HG03439 (cell line): ENCODE results near the gene PCSK1N.
"Not testable (repeated sequence)": the region's sequence is repeated elsewhere in the genome, so short reads cannot be mapped to it uniquely, and the experiment has no call there.

Experiments used
- ATAC-seq: cut with Tn5 transposase; IDR thresholded peaks from one replicate; pipeline ENCODE4 v1.9.1; 2021; ENCODE audit warnings: mild to moderate bottlenecking, moderate library complexity; ENCODE audit not compliant: unreplicated experiment

Gene PCSK1N, protein sequence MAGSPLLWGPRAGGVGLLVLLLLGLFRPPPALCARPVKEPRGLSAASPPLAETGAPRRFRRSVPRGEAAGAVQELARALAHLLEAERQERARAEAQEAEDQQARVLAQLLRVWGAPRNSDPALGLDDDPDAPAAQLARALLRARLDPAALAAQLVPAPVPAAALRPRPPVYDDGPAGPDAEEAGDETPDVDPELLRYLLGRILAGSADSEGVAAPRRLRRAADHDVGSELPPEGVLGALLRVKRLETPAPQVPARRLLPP

DNA sequence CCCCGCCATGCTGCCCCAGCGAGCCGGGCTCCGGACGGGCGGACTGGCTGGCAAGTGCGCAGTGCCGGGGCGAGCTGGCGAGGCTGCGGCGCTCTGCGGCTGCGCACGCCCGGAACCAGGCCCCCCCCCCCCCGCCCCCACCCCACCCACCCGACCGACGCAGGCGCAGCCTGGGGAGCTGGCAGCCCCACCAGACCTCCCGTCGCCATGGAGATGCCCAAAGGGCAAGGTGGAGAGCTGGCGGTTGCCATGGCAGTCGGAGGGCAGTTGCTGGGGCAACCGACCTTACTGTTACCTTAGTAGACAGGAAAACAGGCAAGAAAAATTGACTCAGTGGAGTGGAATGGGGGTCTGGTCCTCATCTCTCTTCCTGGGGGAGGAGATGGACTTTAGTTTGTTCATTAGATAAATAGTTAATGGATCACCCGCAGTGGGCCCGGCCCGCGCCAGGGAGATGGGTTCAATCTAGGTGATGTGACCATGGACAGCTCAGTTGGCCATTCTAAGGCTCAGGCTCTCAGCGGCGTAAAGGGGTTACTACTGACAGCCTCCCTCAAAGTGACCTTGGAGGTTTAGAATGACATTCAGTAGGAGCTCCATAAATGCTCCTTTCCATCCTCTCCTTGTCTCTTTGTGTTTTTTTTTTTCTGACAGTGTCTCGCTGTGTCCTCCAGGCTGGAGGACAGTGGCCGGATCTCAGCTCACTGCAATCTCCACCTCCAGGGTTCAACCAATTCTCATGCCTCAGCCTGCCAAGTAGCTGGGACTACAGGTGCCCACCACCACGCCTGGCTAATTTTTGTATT lies at the start of gene PCSK1N:
PCSK1N (minus strand) TSS at position 87 of the 806 bp plus-strand sequence; CDS start at position 9, 78 bp downstream.
- no peak for ATAC-seq

- no peak for ATAC-seq
These were observed 48.3 kb upstream of the PCSK1N start for GRCh38 chrX:48883729-48884128.

GRCh38 chrX:48876944-48877343 lies 41.5 kb upstream of the PCSK1N start:
- ATAC-seq, result not testable (repeated sequence)

- ATAC-seq, result not testable (repeated sequence)
These were observed 36.6 kb upstream of the PCSK1N start for GRCh38 chrX:48872017-48872416.

GRCh38 chrX:48864210-48864609 lies 28.8 kb upstream of the PCSK1N start:
- no peak for ATAC-seq

DNA sequence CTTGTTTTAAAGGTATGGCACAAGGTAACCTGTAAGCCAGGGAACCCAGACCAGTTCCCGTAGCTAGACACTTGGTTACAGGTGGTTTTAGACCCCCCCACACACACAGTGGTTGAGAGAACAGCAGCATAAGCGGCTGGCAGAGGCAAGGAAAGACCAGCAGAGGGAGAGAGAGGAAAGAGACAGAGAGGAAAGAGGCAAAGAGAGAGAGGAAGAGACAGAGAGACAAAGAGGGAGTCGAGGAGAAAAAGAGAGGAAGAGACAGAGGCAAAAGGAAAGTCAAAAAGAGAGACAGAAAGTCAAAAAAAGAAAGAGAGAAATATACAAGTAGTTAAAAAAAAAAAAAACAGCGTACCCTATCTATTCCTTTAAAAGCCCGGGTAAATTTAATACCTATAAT lies 19.5 kb upstream of the PCSK1N start:
- no peak for ATAC-seq

GRCh38 chrX:48854121-48854804 lies 18.9 kb upstream of the PCSK1N start:
- ATAC-seq, result not testable (repeated sequence)

DNA sequence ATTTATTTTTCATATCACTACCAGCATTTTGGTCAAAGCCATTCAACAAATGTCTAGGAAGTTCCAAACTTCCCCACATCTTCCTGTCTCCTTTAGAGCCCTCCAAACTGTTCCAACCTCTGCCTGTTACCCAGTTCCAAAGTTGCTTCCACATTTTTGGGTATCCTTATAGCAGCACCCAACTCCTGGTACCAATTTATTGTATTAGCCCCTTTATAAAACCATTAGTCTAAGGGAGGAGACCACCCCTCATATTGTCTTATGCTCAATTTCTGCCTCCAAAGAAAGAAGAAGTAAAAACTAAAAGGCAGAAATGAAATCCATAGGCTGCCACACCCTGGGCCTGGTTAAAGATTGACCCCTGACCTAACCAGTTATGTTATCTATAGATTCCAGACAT lies 18.1 kb upstream of the PCSK1N start:
- not testable (repeated sequence) for ATAC-seq

GRCh38 chrX:48852857-48853256 lies 17.4 kb upstream of the PCSK1N start:
- ATAC-seq, result no peak

- no peak for ATAC-seq
These were observed 13.4 kb upstream of the PCSK1N start for GRCh38 chrX:48848847-48849246.

GRCh38 chrX:48839686-48840085 lies 4.3 kb upstream of the PCSK1N start:
- no peak for ATAC-seq

DNA sequence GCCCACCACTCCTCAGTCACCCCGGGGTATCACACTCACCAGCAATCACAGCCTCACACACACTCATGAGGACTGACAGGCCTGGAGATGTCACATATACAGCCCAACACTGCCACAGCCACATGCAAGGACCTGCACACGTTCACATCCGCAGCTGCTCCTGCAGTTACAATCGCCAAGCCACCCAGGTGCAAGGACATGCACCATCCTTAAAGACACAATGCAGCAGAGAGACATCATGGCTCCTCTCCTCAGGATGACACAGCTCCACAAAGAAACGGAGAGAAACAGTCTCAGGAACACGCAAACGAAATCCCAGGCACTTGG lies 1.1 kb downstream of the PCSK1N start:
- ATAC-seq, result no peak

GRCh38 chrX:48833542-48834138 lies 1.8 kb downstream of the PCSK1N start:
- ATAC-seq, result no peak

DNA sequence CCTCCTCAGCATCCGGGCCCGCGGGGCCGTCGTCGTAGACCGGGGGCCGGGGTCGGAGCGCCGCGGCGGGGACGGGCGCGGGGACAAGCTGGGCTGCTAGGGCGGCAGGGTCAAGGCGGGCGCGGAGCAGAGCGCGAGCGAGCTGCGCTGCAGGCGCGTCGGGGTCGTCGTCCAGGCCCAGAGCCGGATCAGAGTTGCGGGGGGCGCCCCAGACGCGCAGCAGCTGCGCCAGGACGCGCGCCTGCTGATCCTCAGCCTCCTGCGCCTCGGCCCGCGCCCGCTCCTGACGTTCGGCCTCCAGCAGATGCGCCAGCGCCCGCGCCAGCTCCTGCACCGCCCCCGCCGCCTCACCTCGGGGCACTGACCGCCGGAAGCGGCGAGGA lies 3.5 kb downstream of the PCSK1N start:
- no peak for ATAC-seq

DNA sequence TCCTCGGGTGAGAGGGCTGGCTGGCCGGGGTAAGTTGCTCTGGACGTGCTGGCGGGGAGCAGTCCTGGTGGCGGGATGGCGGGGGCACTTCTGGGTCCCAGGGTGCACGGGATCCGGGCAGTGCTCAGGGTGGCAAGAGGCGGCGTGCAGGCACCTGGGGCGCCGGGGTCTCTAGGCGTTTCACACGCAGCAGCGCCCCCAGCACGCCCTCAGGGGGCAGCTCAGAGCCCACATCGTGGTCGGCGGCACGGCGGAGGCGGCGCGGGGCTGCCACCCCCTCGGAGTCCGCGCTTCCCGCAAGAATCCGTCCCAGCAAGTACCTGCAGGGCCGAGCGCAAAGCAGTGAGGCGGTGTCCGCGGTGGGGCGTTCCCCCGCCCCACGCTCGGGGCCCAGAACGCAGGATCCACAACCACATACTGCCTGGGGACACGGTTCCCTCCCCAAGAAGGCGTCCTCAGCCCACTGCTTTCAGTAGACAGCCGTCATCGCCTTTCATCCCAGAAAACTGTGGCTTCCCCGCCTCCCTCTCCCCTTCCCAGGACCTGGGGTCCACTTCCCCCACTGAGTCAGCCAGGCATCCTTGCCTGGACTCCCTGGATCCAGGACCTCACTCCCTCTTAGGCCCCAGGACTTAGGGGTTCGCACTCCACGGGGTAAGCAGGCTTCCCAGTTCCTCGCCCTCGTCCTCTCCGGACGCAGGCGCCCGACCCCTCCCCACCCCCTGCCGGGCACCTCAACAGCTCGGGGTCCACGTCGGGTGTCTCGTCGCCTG lies 4.1 kb downstream of the PCSK1N start:
- no peak for ATAC-seq

DNA sequence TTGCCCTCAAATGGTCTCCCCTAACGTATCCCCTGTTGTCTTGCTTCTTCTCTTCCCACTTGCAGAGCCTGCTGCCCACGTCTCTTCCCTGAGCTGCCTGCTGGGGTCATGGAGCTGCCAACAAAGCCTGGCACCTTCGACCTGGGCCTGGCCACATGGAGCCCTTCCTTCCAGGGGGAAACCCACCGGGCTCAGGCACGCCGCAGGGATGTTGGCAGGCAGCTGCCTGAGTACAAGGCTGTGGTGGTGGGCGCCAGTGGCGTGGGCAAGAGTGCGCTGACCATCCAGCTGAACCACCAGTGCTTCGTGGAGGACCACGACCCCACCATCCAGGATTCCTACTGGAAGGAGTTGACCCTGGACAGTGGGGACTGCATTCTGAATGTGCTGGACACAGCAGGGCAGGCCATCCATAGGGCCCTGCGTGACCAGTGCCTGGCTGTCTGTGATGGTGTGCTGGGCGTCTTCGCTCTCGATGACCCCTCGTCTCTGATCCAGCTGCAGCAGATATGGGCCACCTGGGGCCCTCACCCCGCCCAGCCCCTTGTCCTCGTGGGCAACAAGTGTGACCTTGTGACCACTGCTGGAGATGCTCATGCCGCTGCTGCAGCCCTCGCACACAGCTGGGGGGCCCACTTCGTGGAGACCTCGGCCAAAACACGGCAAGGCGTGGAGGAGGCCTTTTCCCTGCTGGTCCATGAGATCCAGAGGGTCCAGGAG lies 6.2 kb downstream of the PCSK1N start:
- no peak for ATAC-seq

DNA sequence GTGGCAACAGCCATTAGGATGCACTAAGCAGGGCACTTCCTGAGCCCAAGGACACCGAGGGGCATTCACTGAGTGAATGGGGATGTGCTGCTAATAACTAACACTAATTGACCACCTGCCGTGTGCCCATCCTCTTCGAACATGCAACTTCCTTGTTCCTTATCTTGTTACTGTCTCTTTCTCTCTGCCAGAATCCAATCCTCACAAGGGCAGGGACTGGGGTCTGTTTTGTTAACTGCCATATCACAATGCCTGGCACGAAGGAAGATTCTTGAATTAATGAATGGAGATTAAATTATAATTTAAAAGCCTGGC lies 7.8 kb downstream of the PCSK1N start:
- ATAC-seq, result no peak

- ATAC-seq, result no peak
These were observed 8.3 kb downstream of the PCSK1N start for GRCh38 chrX:48826876-48827653.

GRCh38 chrX:48826135-48826875 lies 9.1 kb downstream of the PCSK1N start, which contains the start of gene ERAS:
Gene ERAS, plus strand, starts transcription at chrX:48826513. Its CDS starts 2,611 bp downstream, at chrX:48829124.
- no peak for ATAC-seq
